PFSK-1 (cell line): ENCODE data around the gene NCF4.
A peak's percentile ranks its signal among the peaks of the same experiment; 100 is the strongest.

Experiments
- FOXP2 ChIP-seq: optimal IDR thresholded peaks from 2 replicates; pipeline ENCODE3; 2011; ENCODE audit warnings: borderline replicate concordance, control low read depth, inconsistent platforms; ENCODE audit not compliant: insufficient read depth; ENCODE audit errors: extremely low read length, extremely low read depth
- POLR2AphosphoS5 ChIP-seq: IDR thresholded peaks from 2 replicates; pipeline ENCODE4 v1.6.1; 2012; ENCODE audit warnings: low read depth, mild to moderate bottlenecking, control low read depth, low read length, moderate library complexity
- SIN3A ChIP-seq: IDR thresholded peaks from 2 replicates; pipeline ENCODE4 v1.6.1; 2012; ENCODE audit warnings: mild to moderate bottlenecking, low read length, moderate library complexity, borderline replicate concordance; ENCODE audit not compliant: insufficient read depth
- TAF1 ChIP-seq: IDR thresholded peaks from 2 replicates; pipeline ENCODE4 v1.6.1; 2012; ENCODE audit warnings: low read length, control low read depth, borderline replicate concordance; ENCODE audit not compliant: insufficient read depth
- TF ChIP-seq, protein P1 (sequence below), 2 experiments: IDR thresholded peaks; 2 replicates each; pipeline versions ENCODE4 v1.6.1 to v1.8.0; 2011 to 2012; ENCODE audit warnings: low read depth in 2 of 2, low read length in 2 of 2, control low read depth in 1 of 2, inconsistent platforms in 1 of 2, mild to moderate bottlenecking in 1 of 2, moderate library complexity in 1 of 2; ENCODE audit not compliant: insufficient read depth in 1 of 2

The NCF4 gene

DNA sequence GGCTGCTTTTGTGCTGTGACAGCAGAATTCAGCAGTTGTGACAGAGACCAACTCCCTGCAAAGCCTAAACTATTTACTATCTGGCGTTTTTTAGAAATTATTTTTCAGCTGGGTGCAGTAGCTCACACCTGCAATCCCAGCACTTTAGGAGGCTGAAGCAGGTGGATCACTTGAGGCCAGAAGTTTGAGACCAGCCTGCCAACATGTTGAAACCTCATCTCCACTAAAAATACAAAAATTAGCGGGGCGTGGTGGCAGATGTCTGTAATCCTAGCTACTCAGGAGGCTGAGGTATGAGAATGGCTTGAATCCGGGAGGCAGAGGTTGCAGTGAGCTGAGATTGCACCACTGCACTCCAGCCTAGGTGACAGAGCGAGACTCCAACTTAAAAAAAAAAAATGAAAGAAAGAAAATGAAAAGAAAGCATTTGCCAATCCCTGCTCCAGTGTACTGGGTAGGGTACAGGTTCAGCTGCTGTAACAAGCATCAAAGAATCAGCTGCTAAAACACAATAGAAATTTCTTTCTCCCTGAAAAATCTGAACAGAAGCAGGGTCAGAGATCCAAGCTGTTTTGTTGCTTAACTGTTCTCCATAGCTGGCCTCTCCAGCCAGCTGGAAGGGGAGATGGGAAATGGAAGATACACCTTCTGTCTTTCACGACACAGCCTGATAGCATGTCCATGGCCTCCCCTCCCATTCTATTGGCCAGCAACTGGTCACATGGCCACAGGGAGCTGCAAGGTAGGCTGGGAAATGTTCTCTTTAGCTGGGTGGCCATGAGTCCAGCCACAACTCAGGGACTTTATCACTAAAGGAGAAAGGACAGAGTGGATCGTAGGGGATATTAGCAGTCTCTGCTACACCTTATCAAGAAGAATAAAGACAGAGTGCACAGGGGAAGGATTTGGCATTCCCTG is 8.5 kb upstream of the NCF4 start:
- TF ChIP-seq, protein P1, sequence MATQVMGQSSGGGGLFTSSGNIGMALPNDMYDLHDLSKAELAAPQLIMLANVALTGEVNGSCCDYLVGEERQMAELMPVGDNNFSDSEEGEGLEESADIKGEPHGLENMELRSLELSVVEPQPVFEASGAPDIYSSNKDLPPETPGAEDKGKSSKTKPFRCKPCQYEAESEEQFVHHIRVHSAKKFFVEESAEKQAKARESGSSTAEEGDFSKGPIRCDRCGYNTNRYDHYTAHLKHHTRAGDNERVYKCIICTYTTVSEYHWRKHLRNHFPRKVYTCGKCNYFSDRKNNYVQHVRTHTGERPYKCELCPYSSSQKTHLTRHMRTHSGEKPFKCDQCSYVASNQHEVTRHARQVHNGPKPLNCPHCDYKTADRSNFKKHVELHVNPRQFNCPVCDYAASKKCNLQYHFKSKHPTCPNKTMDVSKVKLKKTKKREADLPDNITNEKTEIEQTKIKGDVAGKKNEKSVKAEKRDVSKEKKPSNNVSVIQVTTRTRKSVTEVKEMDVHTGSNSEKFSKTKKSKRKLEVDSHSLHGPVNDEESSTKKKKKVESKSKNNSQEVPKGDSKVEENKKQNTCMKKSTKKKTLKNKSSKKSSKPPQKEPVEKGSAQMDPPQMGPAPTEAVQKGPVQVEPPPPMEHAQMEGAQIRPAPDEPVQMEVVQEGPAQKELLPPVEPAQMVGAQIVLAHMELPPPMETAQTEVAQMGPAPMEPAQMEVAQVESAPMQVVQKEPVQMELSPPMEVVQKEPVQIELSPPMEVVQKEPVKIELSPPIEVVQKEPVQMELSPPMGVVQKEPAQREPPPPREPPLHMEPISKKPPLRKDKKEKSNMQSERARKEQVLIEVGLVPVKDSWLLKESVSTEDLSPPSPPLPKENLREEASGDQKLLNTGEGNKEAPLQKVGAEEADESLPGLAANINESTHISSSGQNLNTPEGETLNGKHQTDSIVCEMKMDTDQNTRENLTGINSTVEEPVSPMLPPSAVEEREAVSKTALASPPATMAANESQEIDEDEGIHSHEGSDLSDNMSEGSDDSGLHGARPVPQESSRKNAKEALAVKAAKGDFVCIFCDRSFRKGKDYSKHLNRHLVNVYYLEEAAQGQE (IDR thresholded peaks at IDR 0.05; ENCODE audit: insufficient read depth in 1 of 2, low read depth in 2 of 2, low read length in 2 of 2) = no peak
- no peak for TF ChIP-seq TAF1
- TF ChIP-seq FOXP2 = no peak
- no peak for TF ChIP-seq POLR2AphosphoS5
- no peak for TF ChIP-seq SIN3A

DNA sequence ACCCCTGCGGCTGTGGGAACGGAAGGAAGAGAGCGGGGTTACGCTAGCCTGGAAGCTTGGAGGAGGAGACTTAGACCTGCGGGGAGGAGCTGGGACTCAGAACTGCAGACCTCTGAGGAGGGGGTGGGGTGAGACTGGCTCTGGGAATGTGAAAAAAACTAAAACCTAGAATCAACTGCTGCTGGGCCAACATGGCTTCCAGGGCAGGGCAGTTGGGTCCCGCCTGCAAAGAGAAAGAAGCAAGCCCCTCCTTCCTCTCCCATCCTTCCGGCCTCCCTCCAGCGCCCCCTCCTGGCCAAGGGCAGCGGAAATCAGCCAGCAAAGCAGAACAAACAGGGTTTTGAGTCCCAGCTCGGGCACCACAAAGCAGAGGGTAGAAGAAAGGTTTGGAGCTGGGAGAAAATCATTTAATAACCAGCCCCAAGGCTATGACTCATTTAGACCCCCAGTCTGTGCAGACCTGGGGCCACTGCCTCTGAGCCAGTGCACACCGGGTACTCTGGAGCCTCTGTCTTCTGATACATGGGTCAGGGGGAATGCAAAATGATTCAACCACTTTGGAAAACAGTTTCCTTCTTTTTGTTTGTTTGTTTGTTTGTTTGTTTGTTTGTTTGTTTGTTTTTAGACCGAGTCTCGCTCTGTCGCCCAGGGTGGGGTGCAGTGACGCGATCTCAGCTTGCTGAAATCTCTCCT is 7.3 kb upstream of the NCF4 start:
- TF ChIP-seq, protein P1 (IDR thresholded peaks at IDR 0.05; ENCODE audit: insufficient read depth in 1 of 2, low read depth in 2 of 2, low read length in 2 of 2) = no peak
- TF ChIP-seq SIN3A (no peak), TAF1 (no peak), POLR2AphosphoS5 (no peak), FOXP2 (no peak)

DNA sequence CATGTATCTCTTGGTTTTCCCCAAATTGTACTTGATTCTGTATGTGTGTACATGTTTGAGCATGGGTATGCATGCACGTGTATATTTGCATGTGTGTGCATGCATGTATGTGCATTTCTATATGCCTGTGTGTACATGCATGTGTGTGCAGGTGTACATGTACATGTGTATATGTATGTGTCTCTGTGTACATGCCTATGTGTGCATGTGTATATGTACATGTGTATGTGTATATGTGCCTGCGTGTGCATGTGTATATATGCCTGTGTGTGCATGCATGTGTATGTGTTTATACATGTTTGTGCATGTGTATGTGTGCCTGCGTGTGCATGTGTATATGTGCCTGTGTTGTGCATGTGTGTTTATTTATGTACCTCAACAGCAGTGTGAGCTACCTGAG is 5.3 kb upstream of the NCF4 start:
- no peak for TF ChIP-seq POLR2AphosphoS5
- TF ChIP-seq TAF1 = no peak
- TF ChIP-seq, protein P1 (IDR thresholded peaks at IDR 0.05; ENCODE audit: insufficient read depth in 1 of 2, low read depth in 2 of 2, low read length in 2 of 2) = no peak
- TF ChIP-seq SIN3A = no peak
- no peak for TF ChIP-seq FOXP2

DNA sequence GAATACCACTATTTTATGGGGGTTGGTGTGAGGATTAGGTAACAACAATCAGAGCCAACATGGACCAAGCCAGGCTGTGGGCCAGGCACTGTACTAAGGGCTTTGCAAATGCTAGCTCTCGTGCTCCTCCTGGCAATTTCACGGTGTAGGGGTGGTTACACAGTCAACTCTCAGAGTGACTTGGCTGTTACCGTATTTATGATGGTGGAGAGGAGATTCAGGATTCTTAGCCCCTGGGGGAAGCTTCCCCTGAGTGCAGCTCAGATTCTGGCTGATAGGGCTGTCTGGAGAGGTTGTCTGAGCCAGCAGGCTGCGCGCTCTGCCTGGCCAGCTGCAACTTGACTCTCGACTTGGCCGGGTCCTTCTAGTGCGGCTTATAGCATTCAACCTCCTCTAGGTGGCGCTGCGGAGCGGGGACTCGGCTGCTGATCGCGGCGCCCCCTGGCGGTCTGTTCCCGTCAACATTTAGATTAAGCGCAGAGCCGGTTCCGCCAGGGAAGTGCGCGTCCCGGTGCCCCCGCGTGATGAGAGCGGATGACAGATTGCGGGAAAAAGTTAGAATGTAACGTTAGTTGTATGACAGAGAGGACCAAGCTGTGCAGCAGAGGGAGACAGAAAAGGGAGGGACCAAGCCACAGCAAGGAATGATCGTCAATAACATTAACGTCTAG is 4.5 kb upstream of the NCF4 start:
- no peak for TF ChIP-seq POLR2AphosphoS5
- no peak for TF ChIP-seq SIN3A
- peak; percentile 62 for TF ChIP-seq FOXP2

DNA sequence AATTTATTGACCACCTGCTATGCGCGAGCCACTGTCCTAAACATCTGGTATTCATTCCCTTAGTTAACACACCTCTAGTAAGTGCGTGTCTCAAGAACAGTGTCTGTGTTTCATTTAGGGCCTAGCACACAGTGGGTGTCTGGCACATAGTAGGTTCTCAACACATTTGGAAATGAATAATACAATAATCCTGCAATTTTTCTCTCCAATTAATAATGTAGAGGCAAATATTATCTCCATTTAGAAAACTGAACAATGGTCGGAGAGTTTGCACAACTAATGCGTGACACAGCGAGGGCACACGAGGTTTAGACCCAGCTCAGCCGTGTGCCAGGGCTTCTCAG is 4.0 kb upstream of the NCF4 start:
- no peak for TF ChIP-seq SIN3A
- no peak for TF ChIP-seq TAF1
- TF ChIP-seq FOXP2 = no peak
- TF ChIP-seq, protein P1 (IDR thresholded peaks at IDR 0.05; ENCODE audit: insufficient read depth in 1 of 2, low read depth in 2 of 2, low read length in 2 of 2) = no peak
- TF ChIP-seq POLR2AphosphoS5 = no peak
